ENCODE data around the gene FAM120A. TPM values are rescaled to one million over a fixed set of nuclear protein-coding genes. Genes with fewer than 3 reads are reported as not detected.

FAM120A gene
- total RNA-seq, 2 experiments from 2014 or later = 115 to 154 TPM

- H3K9me3 Mint-ChIP-seq (ENCODE audit: low read depth) = peaks cover 3% of the 10 kb centered on the region
- DNase-seq (no peak), ATAC-seq (no peak)
- H3K27ac Mint-ChIP-seq = peak overlapping the region; percentile 91
- H3K36me3 Mint-ChIP-seq (ENCODE audit: low read depth) = peaks cover 2% of the 10 kb centered on the region
- H3K4me3 Mint-ChIP-seq = peak overlapping the region; percentile 78
- ChIA-PET CTCF (interaction anchor here (1.0 to 1.3 kb wide), 3 partner anchors 9 to 122 kb away, joined by 3 to 5 read pairs (median 5); partner anchors contain the start of gene FAM120AOS), POLR2A (interaction anchor here (1.4 kb wide), 1 partner anchor 8 kb away, joined by 5 read pairs; no protein-coding TSS in a partner anchor)
- intact Hi-C loops (cut with DNase I, micrococcal nuclease) = loop anchor here (1.0 to 10.0 kb wide), 3 partner anchors 9 to 1458 kb away; partner anchors contain the start of genes AOPEP (in 1 of the 2) and SPTLC1 (in 1 of the 2)
- no peaks in the 10 kb centered on the region for H3K27me3 Mint-ChIP-seq
- H3K4me1 Mint-ChIP-seq = peaks cover 27% of the 10 kb centered on the region
Measured at GRCh38 chr9:93574900-93575795, 123.7 kb downstream of the FAM120A start.

- peak; percentile 39 for ATAC-seq
- Mint-ChIP-seq H3K36me3 (ENCODE audit: low read depth) (peaks cover 2% of the 10 kb centered on the region), H3K9me3 (ENCODE audit: low read depth) (no peaks in the 10 kb centered on the region), H3K27me3 (no peaks in the 10 kb centered on the region), H3K4me1 (peaks cover 32% of the 10 kb centered on the region), H3K27ac (peak overlapping the region; percentile 91), H3K4me3 (peak overlapping the region; percentile 78)
- ChIA-PET POLR2A (interaction anchor here (1.4 kb wide), 1 partner anchor 9 kb away, joined by 5 read pairs; no protein-coding TSS in a partner anchor), CTCF (interaction anchor here (1.0 to 1.1 kb wide), 2 partner anchors 9 to 123 kb away, joined by 3 to 5 read pairs; partner anchors contain the start of gene FAM120AOS)
- intact Hi-C loops (cut with DNase I, micrococcal nuclease) = loop anchor here (1.0 to 10.0 kb wide), 3 partner anchors 10 to 1459 kb away; partner anchors contain the start of genes AOPEP (in 1 of the 2) and SPTLC1 (in 1 of the 2)
- DNase-seq = peak; percentile 64
Measured at GRCh38 chr9:93575796-93576257, 124.3 kb downstream of the FAM120A start.

DNA sequence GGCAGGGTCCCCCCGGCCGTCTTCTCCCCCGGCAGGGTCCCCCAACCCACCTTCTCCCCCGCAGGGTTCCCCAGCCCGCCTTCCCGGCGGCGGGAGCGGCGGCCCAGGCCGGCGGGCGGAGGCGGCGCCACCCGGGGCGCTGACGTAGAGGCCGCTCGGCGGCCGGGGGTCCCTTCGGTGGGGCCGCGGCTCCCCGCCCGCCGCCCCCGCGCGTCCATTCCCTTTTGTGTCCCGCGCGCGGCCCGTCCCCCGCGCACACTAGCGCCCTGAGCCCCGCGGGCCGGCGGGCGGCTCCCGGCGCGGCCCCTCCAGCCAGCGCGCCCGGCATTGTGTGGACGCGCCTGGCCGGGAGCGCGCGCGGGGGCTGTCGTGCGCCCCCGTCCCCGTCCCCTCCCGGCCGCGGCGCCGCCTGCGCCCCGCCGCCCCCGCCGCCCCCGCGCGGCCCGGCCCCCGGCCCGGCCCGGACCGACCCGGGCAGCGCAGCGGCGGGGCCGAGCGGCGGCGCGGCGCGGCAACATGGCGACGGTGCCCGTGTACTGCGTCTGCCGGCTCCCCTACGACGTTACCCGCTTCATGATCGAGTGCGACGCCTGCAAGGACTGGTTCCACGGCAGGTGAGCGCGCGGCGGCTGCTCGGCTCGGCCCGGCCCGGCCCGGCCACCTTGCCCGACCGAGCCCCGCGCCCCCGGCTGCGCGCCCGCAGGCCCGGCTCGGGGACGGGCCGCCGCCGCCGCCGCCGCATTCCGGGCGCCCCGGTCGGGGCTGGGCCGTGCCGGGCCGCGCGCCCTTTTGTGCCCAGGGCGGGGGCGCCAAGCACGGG, 125.0 kb downstream of the FAM120A start, which contains the start of gene PHF2:
Gene PHF2 (plus strand): TSS at position 327 of the 820 bp plus-strand sequence. CDS start 190 bp downstream, at position 517.
- H3K36me3 Mint-ChIP-seq (ENCODE audit: low read depth) = no peaks in the 10 kb centered on the region
- H3K27me3 Mint-ChIP-seq = no peaks in the 10 kb centered on the region
- ATAC-seq (peak; percentile 48), DNase-seq (peak; percentile 50)
- peak within 1 kb of the TSS; percentile 82 for H3K4me3 Mint-ChIP-seq
- ChIA-PET CTCF (interaction anchor here (0.7 to 1.1 kb wide), 2 partner anchors 10 to 1010 kb away, joined by 4 to 5 read pairs; no protein-coding TSS in a partner anchor), POLR2A (interaction anchor here (0.6 kb wide), 1 partner anchor 606 kb away, joined by 3 read pairs; no protein-coding TSS in a partner anchor)
- peaks cover 37% of the 10 kb centered on the region for H3K4me1 Mint-ChIP-seq
- no peaks in the 10 kb centered on the region for H3K9me3 Mint-ChIP-seq (ENCODE audit: low read depth)
- intact Hi-C loops (cut with DNase I, micrococcal nuclease) = loop anchor here in 1 of 2 experiments (1.0 to 10.0 kb wide), 3 partner anchors 10 to 1459 kb away; partner anchors contain the start of genes AOPEP and SPTLC1
- H3K27ac Mint-ChIP-seq = peak within 1 kb of the TSS; percentile 91

DNA sequence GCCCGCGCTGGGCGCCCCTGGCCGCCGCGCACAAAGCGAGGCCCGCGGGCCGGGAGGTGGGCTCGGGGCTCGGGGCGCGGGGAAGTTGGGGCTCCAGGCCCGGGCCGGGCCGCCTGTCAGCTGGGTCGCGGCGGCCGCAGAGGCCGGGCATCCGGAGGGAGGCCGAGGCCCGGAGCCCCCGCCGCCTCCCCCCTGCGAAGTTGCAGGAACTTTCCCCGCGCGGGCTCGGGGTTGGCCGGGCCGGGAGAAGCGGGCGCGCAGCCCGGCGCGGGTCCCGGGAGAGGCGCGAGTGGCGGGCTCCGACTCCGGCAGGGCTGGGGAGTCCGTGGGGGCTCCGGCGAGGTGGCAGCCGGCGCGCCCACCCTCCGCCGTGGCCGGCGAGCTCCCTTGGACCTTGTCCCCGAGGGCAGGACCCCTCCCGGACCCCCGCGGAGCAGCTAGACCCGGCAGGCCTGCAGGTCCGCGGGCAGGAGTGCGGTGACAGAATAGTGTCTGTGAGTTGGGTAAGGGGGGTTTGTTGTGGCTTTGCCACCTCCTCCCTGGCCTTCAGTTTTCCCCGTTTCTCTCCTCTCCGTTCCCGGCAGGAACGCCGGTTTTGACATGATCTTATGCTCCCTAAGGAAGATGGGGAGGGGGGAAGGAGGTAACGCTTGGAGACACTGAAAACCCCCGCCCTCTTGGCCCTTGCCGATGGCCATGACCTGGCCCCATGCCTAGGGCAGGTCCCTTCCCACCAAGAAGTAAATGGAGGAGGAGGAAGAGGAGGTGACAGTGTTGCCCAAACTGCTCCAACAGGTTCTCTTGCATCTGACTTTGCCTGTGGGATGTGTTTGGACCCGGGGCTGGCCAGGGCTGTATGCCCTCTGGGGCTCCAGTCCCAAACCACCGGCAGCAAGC, 125.8 kb downstream of the FAM120A start:
- Mint-ChIP-seq H3K4me1 (peaks cover 37% of the 10 kb centered on the region), H3K27ac (peak overlapping the region; percentile 85), H3K27me3 (no peaks in the 10 kb centered on the region), H3K9me3 (ENCODE audit: low read depth) (no peaks in the 10 kb centered on the region), H3K4me3 (peak overlapping the region; percentile 82), H3K36me3 (ENCODE audit: low read depth) (no peaks in the 10 kb centered on the region)
- CTCF ChIA-PET = interaction anchor here (0.7 kb wide), 1 partner anchor 1009 kb away, joined by 4 read pairs; no protein-coding TSS in a partner anchor
- intact Hi-C loops (cut with DNase I, micrococcal nuclease) = loop anchor here in 1 of 2 experiments (5.0 to 10.0 kb wide), 2 partner anchors 1147 to 1460 kb away; partner anchors contain the start of genes AOPEP and SPTLC1
- peak; percentile 9 for ATAC-seq
- POLR2A ChIA-PET = interaction anchor here (0.6 kb wide), 1 partner anchor 605 kb away, joined by 3 read pairs; no protein-coding TSS in a partner anchor
- DNase-seq = peak; percentile 37

GRCh38 chr9:93577975-93578682, 126.6 kb downstream of the FAM120A start:
- DNase-seq = no peak
- H3K9me3 Mint-ChIP-seq (ENCODE audit: low read depth) = no peaks in the 10 kb centered on the region
- peaks cover 3% of the 10 kb centered on the region for H3K36me3 Mint-ChIP-seq (ENCODE audit: low read depth)
- H3K4me3 Mint-ChIP-seq = peak overlapping the region; percentile 82
- intact Hi-C loops (cut with DNase I, micrococcal nuclease) = loop anchor here in 1 of 2 experiments (5.0 to 10.0 kb wide), 2 partner anchors 1147 to 1461 kb away; partner anchors contain the start of genes AOPEP and SPTLC1
- H3K4me1 Mint-ChIP-seq = peaks cover 37% of the 10 kb centered on the region
- ChIA-PET POLR2A (interaction anchor here (0.7 kb wide), 1 partner anchor 12 kb away, joined by 3 read pairs; no protein-coding TSS in a partner anchor), CTCF (interaction anchor here (0.7 to 0.8 kb wide), 2 partner anchors 12 to 19 kb away, joined by 3 read pairs; no protein-coding TSS in a partner anchor)
- ATAC-seq = no peak
- no peaks in the 10 kb centered on the region for H3K27me3 Mint-ChIP-seq
- peak overlapping the region; percentile 85 for H3K27ac Mint-ChIP-seq

GRCh38 chr9:93578844-93579243, 127.4 kb downstream of the FAM120A start:
- ChIA-PET POLR2A (interaction anchor here (0.7 kb wide), 1 partner anchor 13 kb away, joined by 3 read pairs; no protein-coding TSS in a partner anchor), CTCF (interaction anchor here (0.7 to 0.8 kb wide), 2 partner anchors 12 to 20 kb away, joined by 3 read pairs; no protein-coding TSS in a partner anchor)
- Mint-ChIP-seq H3K9me3 (ENCODE audit: low read depth) (no peaks in the 10 kb centered on the region), H3K27me3 (no peaks in the 10 kb centered on the region), H3K4me3 (no peak overlapping the region), H3K27ac (no peak overlapping the region), H3K36me3 (ENCODE audit: low read depth) (peaks cover 5% of the 10 kb centered on the region), H3K4me1 (peaks cover 37% of the 10 kb centered on the region)
- ATAC-seq (no peak), DNase-seq (no peak)
- intact Hi-C loops (cut with DNase I, micrococcal nuclease) = loop anchor here in 1 of 2 experiments (5.0 to 10.0 kb wide), 2 partner anchors 1146 to 1462 kb away; partner anchors contain the start of genes AOPEP and SPTLC1

- H3K27me3 Mint-ChIP-seq = no peaks in the 10 kb centered on the region
- DNase-seq = no peak
- ATAC-seq = no peak
- intact Hi-C loops (cut with DNase I, micrococcal nuclease) = loop anchor here in 1 of 2 experiments (5.0 to 10.0 kb wide), 2 partner anchors 1145 to 1463 kb away; partner anchors contain the start of genes AOPEP and SPTLC1
- peaks cover 3% of the 10 kb centered on the region for H3K9me3 Mint-ChIP-seq (ENCODE audit: low read depth)
- no peak overlapping the region for H3K4me3 Mint-ChIP-seq
- POLR2A ChIA-PET = no interaction called here
- H3K27ac Mint-ChIP-seq = no peak overlapping the region
- CTCF ChIA-PET = no interaction called here
- H3K36me3 Mint-ChIP-seq (ENCODE audit: low read depth) = peaks cover 13% of the 10 kb centered on the region
- peaks cover 42% of the 10 kb centered on the region for H3K4me1 Mint-ChIP-seq
Measured at GRCh38 chr9:93579711-93580516, 128.4 kb downstream of the FAM120A start.

DNA sequence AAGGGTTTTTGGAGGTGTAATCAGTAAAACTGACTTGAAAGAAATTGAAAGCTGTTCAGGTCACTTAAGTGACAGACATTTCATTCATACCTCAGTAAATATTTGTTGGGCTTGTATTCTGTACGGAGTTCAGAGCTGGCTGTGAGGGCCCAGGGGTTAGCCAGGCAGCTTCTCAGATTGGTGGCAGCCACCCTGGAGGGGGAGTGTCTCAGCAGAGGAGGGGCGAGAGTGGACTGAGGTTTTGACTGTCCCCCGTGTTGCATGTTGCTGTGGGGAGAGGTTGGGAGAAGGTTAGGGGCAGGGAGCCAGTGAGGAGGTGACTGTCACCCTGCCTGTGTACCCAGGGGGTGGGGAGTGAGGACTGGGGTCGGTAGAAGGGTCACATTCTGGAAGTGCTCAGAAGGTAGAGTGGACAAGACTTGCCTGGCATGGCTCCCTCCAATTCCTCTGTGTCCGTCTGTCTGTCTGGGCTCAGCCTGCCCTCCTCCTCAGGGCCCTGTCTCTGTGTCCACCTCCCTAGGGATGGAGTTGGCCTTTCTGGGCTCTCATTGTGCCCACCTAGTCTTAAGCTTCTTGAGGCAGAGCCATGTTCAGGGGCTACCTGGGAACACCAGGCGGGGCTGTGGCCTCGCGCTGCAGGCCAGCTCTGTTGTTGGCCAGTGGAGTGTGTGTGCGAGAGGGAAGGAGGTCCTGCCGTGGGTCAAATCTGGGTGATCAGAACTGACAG, 129.3 kb downstream of the FAM120A start:
- ChIA-PET CTCF (no interaction called here), POLR2A (interaction anchor here (0.6 kb wide), 1 partner anchor 627 kb away, joined by 3 read pairs; no protein-coding TSS in a partner anchor)
- peaks cover 39% of the 10 kb centered on the region for H3K4me1 Mint-ChIP-seq
- peaks cover 3% of the 10 kb centered on the region for H3K9me3 Mint-ChIP-seq (ENCODE audit: low read depth)
- no peak overlapping the region for H3K4me3 Mint-ChIP-seq
- H3K36me3 Mint-ChIP-seq (ENCODE audit: low read depth) = peaks cover 18% of the 10 kb centered on the region
- intact Hi-C loops (cut with DNase I, micrococcal nuclease) = no loop called here
- no peak for ATAC-seq
- no peaks in the 10 kb centered on the region for H3K27me3 Mint-ChIP-seq
- no peak overlapping the region for H3K27ac Mint-ChIP-seq
- no peak for DNase-seq
